ENCODE measurements around the gene UBE2Q2.

- TF ChIP-seq CTCF (IDR thresholded peaks at IDR 0.05 in 8 of 11, conservative IDR thresholded peaks at IDR 0.05 in 3 of 11) (no peak), POLR2AphosphoS5 (IDR thresholded peaks at IDR 0.05) (no peak)
Measured at GRCh38 chr15:75834021-75834420, 9.2 kb upstream of the UBE2Q2 start.

Measured in spleen (tissue), 7 donors.